K562 (cell line): ENCODE data around the gene SLC31A2. TPM values are rescaled to one million over a fixed set of nuclear protein-coding genes. Genes with fewer than 3 reads are reported as not detected.

Source experiments
- ARHGAP35 ChIP-seq: fragments of 450-650 bp; IDR thresholded peaks from 2 replicates; pipeline ENCODE4 v1.6.1; 2018; ENCODE audit not compliant: partially characterized antibody
- ARNT ChIP-seq, 2 experiments: fragments of 450-650 bp; IDR thresholded peaks; 2 replicates each; pipeline ENCODE4 v1.6.1; 2016; ENCODE audit warnings: mild to moderate bottlenecking in 1 of 2
- CHCHD3 ChIP-seq: fragments of 250-450 bp; sonication (Bioruptor Pico); IDR thresholded peaks from 2 replicates; pipeline ENCODE4 v2.1.2; 2022; ENCODE audit warnings: mild to moderate bottlenecking
- ESRRA ChIP-seq: fragments of 450-650 bp; IDR thresholded peaks from 2 replicates; pipeline ENCODE4 v1.6.1; 2014; ENCODE audit warnings: low read depth, mild to moderate bottlenecking, moderate library complexity, borderline replicate concordance
- IRF2 ChIP-seq: sonication (generic); formaldehyde crosslinking; IDR thresholded peaks from 2 replicates; pipeline ENCODE4 v1.8.1; 2022; ENCODE audit warnings: mild to moderate bottlenecking, missing genetic modification reagents
- KLF16 ChIP-seq: IDR thresholded peaks from 2 replicates; pipeline ENCODE4 v1.6.1; 2016; ENCODE audit warnings: antibody characterized with exemption
- MAFF ChIP-seq: IDR thresholded peaks from 2 replicates; pipeline ENCODE4 v1.6.1; 2012; ENCODE audit warnings: low read length, improper control_type of control experiment
- PCBP1 ChIP-seq: fragments of 200-400 bp; formaldehyde crosslinking; IDR thresholded peaks from 2 replicates; pipeline ENCODE4 v1.6.1; 2018; ENCODE audit warnings: mild to moderate bottlenecking, low read depth, low read length; ENCODE audit not compliant: poor library complexity, severe bottlenecking
- PRMT5 ChIP-seq: sonication (generic); formaldehyde crosslinking; IDR thresholded peaks from 2 replicates; pipeline ENCODE4 v1.5.0; 2020; ENCODE audit warnings: missing genetic modification reagents
- RBBP5 ChIP-seq: fragments of 200-600 bp; sonication (generic); IDR thresholded peaks from 2 replicates; pipeline ENCODE4 v1.6.1; 2012; ENCODE audit warnings: borderline replicate concordance, mild to moderate bottlenecking, low read length, control low read depth, inconsistent platforms; ENCODE audit not compliant: insufficient read depth, poor library complexity, severe bottlenecking
- RBM15 ChIP-seq: fragments of 200-400 bp; formaldehyde crosslinking; IDR thresholded peaks from 2 replicates; pipeline ENCODE4 v1.6.1; 2018; ENCODE audit warnings: mild to moderate bottlenecking, low read length, moderate library complexity; ENCODE audit not compliant: insufficient read depth
- SIRT6 ChIP-seq: IDR thresholded peaks from one replicate; pipeline ENCODE4 v1.6.1; 2012; ENCODE audit warnings: low read depth, mild to moderate bottlenecking, control low read depth, inconsistent platforms, low read length, moderate library complexity
- ZFP30 ChIP-seq: fragments of 250-450 bp; sonication (Bioruptor Pico); IDR thresholded peaks from 2 replicates; pipeline ENCODE4 v1.8.0; 2022; ENCODE audit warnings: moderate library complexity, mild to moderate bottlenecking, inconsistent platforms, borderline replicate concordance
- ZNF121 ChIP-seq: sonication (generic); formaldehyde crosslinking; conservative IDR thresholded peaks from 2 replicates; pipeline ENCODE4 v1.8.0; 2022; ENCODE audit warnings: missing genetic modification reagents
- ZNF133 ChIP-seq: fragments of 250-450 bp; sonication (Bioruptor Pico); IDR thresholded peaks from 2 replicates; pipeline ENCODE4 v1.4.0; 2020; ENCODE audit warnings: mild to moderate bottlenecking
- ZNF766 ChIP-seq: fragments of 200-800 bp; sonication (Bioruptor generic); conservative IDR thresholded peaks from 2 replicates; pipeline ENCODE4 v1.6.1; 2016; ENCODE audit warnings: missing genetic modification characterization, missing compliant biosample characterization
- polyA plus RNA-seq, 8 experiments: library from polyadenylated mRNA; depleted of rRNA in 4 of 8; stranded (reverse) in 5 of 8; unstranded in 3 of 8; fragments of >200 nt; fragmentation: Nextera tagmentation in 2 of 8; fragmentation: Illumina TruSeq in 1 of 8; extraction: Ambion mirVana in 2 of 8; extraction: Trizol in 1 of 8; gene quantifications; 2 replicates each; pipeline versions ENCODE4 v1.2.1 to v1.2.3, GENCODE V29; 2011 to 2014; ENCODE audit warnings: inconsistent platforms in 1 of 8, missing spikeins in 1 of 8
- total RNA-seq, 7 experiments: library from RNA; depleted of rRNA in 6 of 7; stranded (reverse); fragments of >200 nt in 6 of 7; fragmentation: Illumina TruSeq in 2 of 7; extraction: Trizol in 2 of 7; gene quantifications; 2 replicates each; pipeline versions ENCODE4 v1.2.1 to v1.2.3, GENCODE V29; 2011 to 2021; ENCODE audit warnings: low replicate concordance in 1 of 7
- TF ChIP-seq, protein P1 (sequence below): fragments of 450-650 bp; conservative IDR thresholded peaks from 2 replicates; pipeline ENCODE4 v1.6.1; 2016; ENCODE audit warnings: missing genetic modification characterization, low read depth, mild to moderate bottlenecking, missing compliant biosample characterization, moderate library complexity
- TF ChIP-seq, protein P2 (sequence below): IDR thresholded peaks from 3 replicates; pipeline ENCODE4 v1.6.1; 2011; ENCODE audit warnings: borderline replicate concordance, mild to moderate bottlenecking; ENCODE audit not compliant: insufficient read length, insufficient read depth
- TF ChIP-seq, protein P3 (sequence below): fragments of 450-650 bp; conservative IDR thresholded peaks from 2 replicates; pipeline ENCODE4 v1.6.1; 2016; ENCODE audit warnings: missing genetic modification characterization, low read depth, mild to moderate bottlenecking, control low read depth, missing compliant biosample characterization
- TF ChIP-seq, protein P4 (sequence below): fragments of 250-450 bp; sonication (Bioruptor Pico); IDR thresholded peaks from 2 replicates; pipeline ENCODE4 v1.8.0; 2021; ENCODE audit warnings: moderate library complexity, mild to moderate bottlenecking, inconsistent platforms
- TF ChIP-seq, protein P5 (sequence below): sonication (generic); formaldehyde crosslinking; IDR thresholded peaks from 2 replicates; pipeline ENCODE4 v1.8.1; 2023; ENCODE audit warnings: mild to moderate bottlenecking, missing genetic modification reagents

Gene SLC31A2
- total and polyA plus RNA-seq, 9 of the 15 experiments (the other 6 are each of a cell fraction or from before 2014, with no cell fraction given) = 1.5 to 4.3 (median 2.3) TPM

DNA sequence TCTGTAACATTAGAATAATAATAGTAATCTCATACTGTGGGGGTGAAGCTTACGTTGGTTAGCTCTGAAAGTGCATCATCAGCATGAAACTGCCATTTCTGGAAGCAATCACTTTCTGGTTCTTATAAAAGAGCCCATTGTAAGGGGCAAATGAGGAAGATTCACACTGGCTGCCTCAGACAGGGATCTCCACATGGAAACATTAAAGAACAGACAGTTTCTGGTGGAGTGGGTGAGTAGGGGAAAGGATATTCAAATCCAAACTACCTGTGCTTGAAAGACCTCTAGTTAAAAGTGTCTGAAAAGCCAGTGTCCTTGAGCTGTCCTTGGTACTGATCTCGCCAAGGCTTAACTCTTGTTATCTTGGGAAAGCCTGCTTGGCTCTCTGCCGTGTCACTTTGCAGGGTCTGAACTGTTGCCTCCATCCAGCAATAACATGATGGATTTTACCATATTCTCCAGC lies 19.1 kb upstream of the SLC31A2 start (continued):
- TF ChIP-seq, protein P1, sequence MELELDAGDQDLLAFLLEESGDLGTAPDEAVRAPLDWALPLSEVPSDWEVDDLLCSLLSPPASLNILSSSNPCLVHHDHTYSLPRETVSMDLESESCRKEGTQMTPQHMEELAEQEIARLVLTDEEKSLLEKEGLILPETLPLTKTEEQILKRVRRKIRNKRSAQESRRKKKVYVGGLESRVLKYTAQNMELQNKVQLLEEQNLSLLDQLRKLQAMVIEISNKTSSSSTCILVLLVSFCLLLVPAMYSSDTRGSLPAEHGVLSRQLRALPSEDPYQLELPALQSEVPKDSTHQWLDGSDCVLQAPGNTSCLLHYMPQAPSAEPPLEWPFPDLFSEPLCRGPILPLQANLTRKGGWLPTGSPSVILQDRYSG (tag) = 0 out of 2 replicates have a peak, but pooled peaks have one; percentile 43
- no peak for TF ChIP-seq PCBP1
- TF ChIP-seq, protein P2, sequence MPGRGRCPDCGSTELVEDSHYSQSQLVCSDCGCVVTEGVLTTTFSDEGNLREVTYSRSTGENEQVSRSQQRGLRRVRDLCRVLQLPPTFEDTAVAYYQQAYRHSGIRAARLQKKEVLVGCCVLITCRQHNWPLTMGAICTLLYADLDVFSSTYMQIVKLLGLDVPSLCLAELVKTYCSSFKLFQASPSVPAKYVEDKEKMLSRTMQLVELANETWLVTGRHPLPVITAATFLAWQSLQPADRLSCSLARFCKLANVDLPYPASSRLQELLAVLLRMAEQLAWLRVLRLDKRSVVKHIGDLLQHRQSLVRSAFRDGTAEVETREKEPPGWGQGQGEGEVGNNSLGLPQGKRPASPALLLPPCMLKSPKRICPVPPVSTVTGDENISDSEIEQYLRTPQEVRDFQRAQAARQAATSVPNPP = no peak
- TF ChIP-seq, protein P3, sequence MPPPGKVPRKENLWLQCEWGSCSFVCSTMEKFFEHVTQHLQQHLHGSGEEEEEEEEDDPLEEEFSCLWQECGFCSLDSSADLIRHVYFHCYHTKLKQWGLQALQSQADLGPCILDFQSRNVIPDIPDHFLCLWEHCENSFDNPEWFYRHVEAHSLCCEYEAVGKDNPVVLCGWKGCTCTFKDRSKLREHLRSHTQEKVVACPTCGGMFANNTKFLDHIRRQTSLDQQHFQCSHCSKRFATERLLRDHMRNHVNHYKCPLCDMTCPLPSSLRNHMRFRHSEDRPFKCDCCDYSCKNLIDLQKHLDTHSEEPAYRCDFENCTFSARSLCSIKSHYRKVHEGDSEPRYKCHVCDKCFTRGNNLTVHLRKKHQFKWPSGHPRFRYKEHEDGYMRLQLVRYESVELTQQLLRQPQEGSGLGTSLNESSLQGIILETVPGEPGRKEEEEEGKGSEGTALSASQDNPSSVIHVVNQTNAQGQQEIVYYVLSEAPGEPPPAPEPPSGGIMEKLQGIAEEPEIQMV = no peak
- TF ChIP-seq, protein P4, sequence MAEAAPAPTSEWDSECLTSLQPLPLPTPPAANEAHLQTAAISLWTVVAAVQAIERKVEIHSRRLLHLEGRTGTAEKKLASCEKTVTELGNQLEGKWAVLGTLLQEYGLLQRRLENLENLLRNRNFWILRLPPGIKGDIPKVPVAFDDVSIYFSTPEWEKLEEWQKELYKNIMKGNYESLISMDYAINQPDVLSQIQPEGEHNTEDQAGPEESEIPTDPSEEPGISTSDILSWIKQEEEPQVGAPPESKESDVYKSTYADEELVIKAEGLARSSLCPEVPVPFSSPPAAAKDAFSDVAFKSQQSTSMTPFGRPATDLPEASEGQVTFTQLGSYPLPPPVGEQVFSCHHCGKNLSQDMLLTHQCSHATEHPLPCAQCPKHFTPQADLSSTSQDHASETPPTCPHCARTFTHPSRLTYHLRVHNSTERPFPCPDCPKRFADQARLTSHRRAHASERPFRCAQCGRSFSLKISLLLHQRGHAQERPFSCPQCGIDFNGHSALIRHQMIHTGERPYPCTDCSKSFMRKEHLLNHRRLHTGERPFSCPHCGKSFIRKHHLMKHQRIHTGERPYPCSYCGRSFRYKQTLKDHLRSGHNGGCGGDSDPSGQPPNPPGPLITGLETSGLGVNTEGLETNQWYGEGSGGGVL (CRISPR knock-in tag) = no peak
- TF ChIP-seq CHCHD3 (CRISPR knock-in tag) = no peak
- TF ChIP-seq ZNF766 = peak; percentile 75
- TF ChIP-seq MAFF = peak; percentile 57
- TF ChIP-seq ARHGAP35 = no peak
- TF ChIP-seq RBM15 = no peak
- TF ChIP-seq ZNF121 (CRISPR knock-in tag) = no peak
- no peak for TF ChIP-seq ZFP30 (CRISPR knock-in tag)
- TF ChIP-seq ESRRA = no peak
- TF ChIP-seq PRMT5 (CRISPR knock-in tag) = no peak
- TF ChIP-seq, protein P5, sequence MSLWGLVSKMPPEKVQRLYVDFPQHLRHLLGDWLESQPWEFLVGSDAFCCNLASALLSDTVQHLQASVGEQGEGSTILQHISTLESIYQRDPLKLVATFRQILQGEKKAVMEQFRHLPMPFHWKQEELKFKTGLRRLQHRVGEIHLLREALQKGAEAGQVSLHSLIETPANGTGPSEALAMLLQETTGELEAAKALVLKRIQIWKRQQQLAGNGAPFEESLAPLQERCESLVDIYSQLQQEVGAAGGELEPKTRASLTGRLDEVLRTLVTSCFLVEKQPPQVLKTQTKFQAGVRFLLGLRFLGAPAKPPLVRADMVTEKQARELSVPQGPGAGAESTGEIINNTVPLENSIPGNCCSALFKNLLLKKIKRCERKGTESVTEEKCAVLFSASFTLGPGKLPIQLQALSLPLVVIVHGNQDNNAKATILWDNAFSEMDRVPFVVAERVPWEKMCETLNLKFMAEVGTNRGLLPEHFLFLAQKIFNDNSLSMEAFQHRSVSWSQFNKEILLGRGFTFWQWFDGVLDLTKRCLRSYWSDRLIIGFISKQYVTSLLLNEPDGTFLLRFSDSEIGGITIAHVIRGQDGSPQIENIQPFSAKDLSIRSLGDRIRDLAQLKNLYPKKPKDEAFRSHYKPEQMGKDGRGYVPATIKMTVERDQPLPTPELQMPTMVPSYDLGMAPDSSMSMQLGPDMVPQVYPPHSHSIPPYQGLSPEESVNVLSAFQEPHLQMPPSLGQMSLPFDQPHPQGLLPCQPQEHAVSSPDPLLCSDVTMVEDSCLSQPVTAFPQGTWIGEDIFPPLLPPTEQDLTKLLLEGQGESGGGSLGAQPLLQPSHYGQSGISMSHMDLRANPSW (CRISPR knock-in tag) = no peak
- no peak for TF ChIP-seq IRF2
- no peak for TF ChIP-seq ARNT (IDR thresholded peaks at IDR 0.05)
- TF ChIP-seq SIRT6 = no peak
- TF ChIP-seq KLF16 = no peak
- TF ChIP-seq ZNF133 (CRISPR knock-in tag) = no peak
- no peak for TF ChIP-seq RBBP5
